ENCODE measurements around the gene IFIT5. TPM values are rescaled to one million over a fixed set of nuclear protein-coding genes. Genes with fewer than 3 reads are reported as not detected.

IFIT5 gene
- total RNA-seq, 2 donors from 2014 or later: 1.5 to 2.5 TPM

DNA sequence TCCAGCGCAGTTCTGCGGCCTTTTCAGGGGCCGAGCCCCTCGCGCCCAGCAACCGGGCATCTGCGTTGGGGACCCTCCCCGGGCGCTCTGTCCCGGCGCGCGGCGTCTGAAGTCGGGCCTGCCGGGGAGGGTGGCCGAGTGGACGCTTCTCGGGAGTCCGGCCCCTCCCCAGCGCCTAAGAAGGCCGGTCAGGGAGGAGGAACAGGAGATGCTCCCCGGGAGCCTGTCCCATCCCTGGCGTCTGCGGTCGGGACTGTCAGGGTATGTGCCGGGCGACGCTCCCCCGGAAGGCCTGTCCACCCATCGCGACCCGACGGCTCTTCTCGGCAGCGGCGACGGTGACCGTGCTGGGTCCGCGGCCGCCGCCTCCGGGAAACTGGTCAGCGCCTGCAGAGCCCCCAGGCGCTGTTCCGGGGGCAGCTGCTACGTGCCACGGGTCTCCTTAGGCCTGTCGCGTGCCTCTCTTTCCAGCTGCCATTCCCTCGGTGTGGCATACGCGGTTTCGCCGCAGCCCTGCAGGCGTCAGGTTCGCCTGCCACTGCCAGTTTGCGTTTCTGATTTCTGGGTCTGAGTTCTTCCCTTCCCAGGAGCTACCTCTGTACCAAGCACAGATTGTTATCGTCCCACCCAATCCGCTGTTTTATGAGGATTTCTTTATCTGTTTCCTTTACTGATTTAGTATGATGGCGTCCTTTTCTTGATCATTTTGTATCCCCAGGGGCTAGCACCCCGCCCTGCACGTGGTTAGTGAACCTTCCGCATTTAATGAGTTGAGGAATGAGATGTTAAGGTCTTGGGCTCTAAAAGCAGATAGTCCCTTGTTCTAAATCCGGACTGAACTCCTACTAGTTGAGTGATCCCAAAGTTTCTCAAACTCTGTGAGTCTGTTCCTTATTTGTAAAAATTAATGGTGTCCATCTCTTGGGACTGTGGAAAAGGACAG is 782 bp downstream of the IFIT5 start:
- no peaks in the 10 kb centered on the region for H3K4me1 ChIP-seq (ENCODE audit: control insufficient read depth, insufficient read depth, low read length)
- Mint-ChIP-seq H3K27me3 (ENCODE audit: insufficient read depth) (peaks cover 15% of the 10 kb centered on the region), H3K4me1 (peaks cover 11% of the 10 kb centered on the region), H3K4me3 (peak overlapping the region; percentile 76), H3K27ac (peak overlapping the region; percentile 9), H3K36me3 (ENCODE audit: low read depth) (peaks cover 3% of the 10 kb centered on the region), H3K9me3 (peaks cover 11% of the 10 kb centered on the region)
- DNase-seq: peak; percentile 80
- 14 to 15% methylated on average over 31 to 66 of the region's 66 CpGs for WGBS, 2 experiments (ENCODE audit: insufficient coverage in 1 of 2, insufficient read length in 1 of 2)
- H3K36me3 ChIP-seq (ENCODE audit: control insufficient read depth, insufficient read depth, low read length): no peaks in the 10 kb centered on the region
- H3K27me3 ChIP-seq (ENCODE audit: control insufficient read depth, insufficient read depth, low read length, poor library complexity, severe bottlenecking): peaks cover 14% of the 10 kb centered on the region
- peak overlapping the region; percentile 69 for H3K9ac ChIP-seq (ENCODE audit: extremely low read depth, low read length, poor library complexity, severe bottlenecking)
- TF ChIP-seq, protein P1, sequence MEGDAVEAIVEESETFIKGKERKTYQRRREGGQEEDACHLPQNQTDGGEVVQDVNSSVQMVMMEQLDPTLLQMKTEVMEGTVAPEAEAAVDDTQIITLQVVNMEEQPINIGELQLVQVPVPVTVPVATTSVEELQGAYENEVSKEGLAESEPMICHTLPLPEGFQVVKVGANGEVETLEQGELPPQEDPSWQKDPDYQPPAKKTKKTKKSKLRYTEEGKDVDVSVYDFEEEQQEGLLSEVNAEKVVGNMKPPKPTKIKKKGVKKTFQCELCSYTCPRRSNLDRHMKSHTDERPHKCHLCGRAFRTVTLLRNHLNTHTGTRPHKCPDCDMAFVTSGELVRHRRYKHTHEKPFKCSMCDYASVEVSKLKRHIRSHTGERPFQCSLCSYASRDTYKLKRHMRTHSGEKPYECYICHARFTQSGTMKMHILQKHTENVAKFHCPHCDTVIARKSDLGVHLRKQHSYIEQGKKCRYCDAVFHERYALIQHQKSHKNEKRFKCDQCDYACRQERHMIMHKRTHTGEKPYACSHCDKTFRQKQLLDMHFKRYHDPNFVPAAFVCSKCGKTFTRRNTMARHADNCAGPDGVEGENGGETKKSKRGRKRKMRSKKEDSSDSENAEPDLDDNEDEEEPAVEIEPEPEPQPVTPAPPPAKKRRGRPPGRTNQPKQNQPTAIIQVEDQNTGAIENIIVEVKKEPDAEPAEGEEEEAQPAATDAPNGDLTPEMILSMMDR (conservative IDR thresholded peaks at IDR 0.05): peak; percentile 42
- peak overlapping the region; percentile 64 for H3K27ac ChIP-seq (ENCODE audit: low read depth, low read length)
- H3K9me3 ChIP-seq (ENCODE audit: control insufficient read depth, low read length): peaks cover 1% of the 10 kb centered on the region
- H3K4me3 ChIP-seq (ENCODE audit: low read length): peak overlapping the region; percentile 81

DNA sequence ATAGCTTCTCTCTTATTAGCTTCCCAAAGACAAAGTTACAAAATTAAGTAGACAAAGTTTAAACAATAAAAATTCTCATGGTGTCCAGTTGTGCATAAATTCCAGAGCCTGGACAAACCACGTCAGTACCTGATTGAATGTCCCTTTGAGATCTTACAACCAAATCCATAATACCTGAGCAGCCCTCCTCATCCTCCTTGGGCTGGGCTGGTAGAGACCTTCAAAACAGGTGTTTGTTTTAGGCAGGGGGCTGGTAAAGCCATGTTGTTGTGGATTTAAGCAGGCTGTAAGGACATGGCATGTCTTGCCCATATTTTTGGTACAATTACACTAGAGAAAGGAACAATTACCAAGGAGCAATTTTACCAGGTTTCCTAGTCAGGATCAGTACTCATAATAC is 2.1 kb downstream of the IFIT5 start:
- Mint-ChIP-seq H3K36me3 (ENCODE audit: low read depth) (peaks cover 3% of the 10 kb centered on the region), H3K27me3 (ENCODE audit: insufficient read depth) (peaks cover 15% of the 10 kb centered on the region), H3K4me1 (peaks cover 8% of the 10 kb centered on the region), H3K27ac (no peak overlapping the region), H3K9me3 (peaks cover 11% of the 10 kb centered on the region), H3K4me3 (no peak overlapping the region)
- DNase-seq: no peak
- no peaks in the 10 kb centered on the region for H3K9me3 ChIP-seq (ENCODE audit: control insufficient read depth, low read length)
- no peaks in the 10 kb centered on the region for H3K4me1 ChIP-seq (ENCODE audit: control insufficient read depth, insufficient read depth, low read length)
- no peaks in the 10 kb centered on the region for H3K36me3 ChIP-seq (ENCODE audit: control insufficient read depth, insufficient read depth, low read length)
- 83 to 90% methylated on average over 1 of the region's 1 CpG for WGBS, 2 experiments (ENCODE audit: insufficient coverage in 1 of 2, insufficient read length in 1 of 2)
- H3K27me3 ChIP-seq (ENCODE audit: control insufficient read depth, insufficient read depth, low read length, poor library complexity, severe bottlenecking): peaks cover 14% of the 10 kb centered on the region
- no peak overlapping the region for H3K27ac ChIP-seq (ENCODE audit: low read depth, low read length)
- H3K4me3 ChIP-seq (ENCODE audit: low read length): no peak overlapping the region
- TF ChIP-seq, protein P1 (conservative IDR thresholded peaks at IDR 0.05): no peak
- H3K9ac ChIP-seq (ENCODE audit: extremely low read depth, low read length, poor library complexity, severe bottlenecking): no peak overlapping the region

DNA sequence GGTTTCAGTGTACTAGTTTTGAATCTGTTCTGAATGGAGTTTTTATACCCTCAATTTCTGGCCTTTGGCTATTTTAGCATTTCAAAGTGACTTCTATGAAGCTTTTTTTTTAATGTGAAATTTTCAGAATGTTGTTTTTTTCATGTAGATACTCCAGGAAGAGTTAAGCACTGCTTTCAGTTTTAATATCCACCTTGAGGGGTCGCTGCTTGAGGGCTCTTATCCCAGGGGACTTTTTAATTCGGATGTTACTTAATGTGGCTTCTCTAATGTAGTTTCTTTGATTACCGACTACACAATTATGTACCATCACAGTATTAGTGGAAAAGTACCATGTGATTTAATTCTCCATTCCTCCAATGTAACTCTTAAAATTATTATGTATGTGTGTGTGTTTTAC is 5.2 kb downstream of the IFIT5 start:
- no peaks in the 10 kb centered on the region for H3K4me1 ChIP-seq (ENCODE audit: control insufficient read depth, insufficient read depth, low read length)
- TF ChIP-seq, protein P1 (conservative IDR thresholded peaks at IDR 0.05): peak; percentile 80
- H3K36me3 ChIP-seq (ENCODE audit: control insufficient read depth, insufficient read depth, low read length): no peaks in the 10 kb centered on the region
- no peaks in the 10 kb centered on the region for H3K9me3 ChIP-seq (ENCODE audit: control insufficient read depth, low read length)
- Mint-ChIP-seq H3K36me3 (ENCODE audit: low read depth) (no peaks in the 10 kb centered on the region), H3K4me3 (no peak overlapping the region), H3K27ac (no peak overlapping the region), H3K9me3 (no peaks in the 10 kb centered on the region), H3K4me1 (peaks cover 6% of the 10 kb centered on the region), H3K27me3 (ENCODE audit: insufficient read depth) (peaks cover 15% of the 10 kb centered on the region)
- H3K27me3 ChIP-seq (ENCODE audit: control insufficient read depth, insufficient read depth, low read length, poor library complexity, severe bottlenecking): peaks cover 14% of the 10 kb centered on the region
- no peak overlapping the region for H3K9ac ChIP-seq (ENCODE audit: extremely low read depth, low read length, poor library complexity, severe bottlenecking)
- DNase-seq: no peak
- no peak overlapping the region for H3K4me3 ChIP-seq (ENCODE audit: low read length)
- WGBS, 2 experiments (ENCODE audit: insufficient coverage in 1 of 2, insufficient read length in 1 of 2): 20% methylated on average over 1 of the region's 3 CpGs; no CpG with 5 or more reads in 1 of the 2 experiments
- no peak overlapping the region for H3K27ac ChIP-seq (ENCODE audit: low read depth, low read length)
